ENCODE results near the gene UBAC2.
A peak's percentile ranks its signal among the peaks of the same experiment; 100 is the strongest.

UBAC2 gene

GRCh38 chr13:99218545-99218944 is 17.9 kb downstream of the UBAC2 start:
- H3K4me3 ChIP-seq (ENCODE audit: low read depth, low read length), result no peak overlapping the region
- TF ChIP-seq CTCF (conservative IDR thresholded peaks at IDR 0.05; ENCODE audit: low read depth, low read length), result peak; percentile 18
- DNase-seq (ENCODE audit: low read depth), result peak; percentile 42

- no peak for DNase-seq (ENCODE audit: low read depth)
- TF ChIP-seq CTCF (conservative IDR thresholded peaks at IDR 0.05; ENCODE audit: low read depth, low read length), result no peak
- H3K4me3 ChIP-seq (ENCODE audit: low read depth, low read length), result no peak overlapping the region
Measured at GRCh38 chr13:99218969-99219368, 18.3 kb downstream of the UBAC2 start.

GRCh38 chr13:99220199-99220935 is 19.7 kb downstream of the UBAC2 start:
- DNase-seq (ENCODE audit: low read depth), result peak; percentile 65
- H3K4me3 ChIP-seq (ENCODE audit: low read depth, low read length), result no peak overlapping the region
- TF ChIP-seq CTCF (conservative IDR thresholded peaks at IDR 0.05; ENCODE audit: low read depth, low read length), result no peak

DNA sequence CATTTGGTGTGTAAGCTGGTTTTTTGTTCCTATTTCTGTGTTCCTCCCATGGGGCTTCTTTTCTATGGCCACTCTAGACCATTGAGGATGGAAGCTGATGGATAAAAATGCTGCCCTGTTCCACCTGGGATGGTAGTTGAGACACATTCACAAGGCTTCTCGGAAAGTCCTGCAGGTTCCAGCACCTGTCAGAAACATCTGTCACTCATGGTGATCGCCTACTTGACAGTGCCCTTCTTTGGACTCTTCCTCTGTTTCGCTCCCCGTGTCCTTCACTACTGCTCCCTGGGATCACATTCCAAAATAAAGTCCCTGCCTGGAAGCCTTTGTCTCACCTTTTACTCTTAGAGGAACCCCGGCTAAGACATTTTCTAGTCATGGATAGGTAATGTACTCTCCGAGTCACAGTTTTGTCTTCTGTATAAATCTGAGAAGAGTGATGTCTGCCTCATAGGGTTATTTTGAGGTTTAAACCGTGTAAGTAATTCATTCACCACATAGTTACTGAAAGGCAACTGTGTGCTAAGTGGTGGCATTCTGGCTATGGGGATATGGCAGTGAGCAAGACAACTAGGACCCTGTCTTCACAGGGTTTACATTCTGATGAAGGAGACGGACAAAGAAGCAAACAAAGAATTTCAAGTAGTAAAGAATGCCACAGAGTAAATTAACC is 21.0 kb downstream of the UBAC2 start:
- H3K4me3 ChIP-seq (ENCODE audit: low read depth, low read length), result no peak overlapping the region
- no peak for TF ChIP-seq CTCF (conservative IDR thresholded peaks at IDR 0.05; ENCODE audit: low read depth, low read length)
- DNase-seq (ENCODE audit: low read depth), result no peak

DNA sequence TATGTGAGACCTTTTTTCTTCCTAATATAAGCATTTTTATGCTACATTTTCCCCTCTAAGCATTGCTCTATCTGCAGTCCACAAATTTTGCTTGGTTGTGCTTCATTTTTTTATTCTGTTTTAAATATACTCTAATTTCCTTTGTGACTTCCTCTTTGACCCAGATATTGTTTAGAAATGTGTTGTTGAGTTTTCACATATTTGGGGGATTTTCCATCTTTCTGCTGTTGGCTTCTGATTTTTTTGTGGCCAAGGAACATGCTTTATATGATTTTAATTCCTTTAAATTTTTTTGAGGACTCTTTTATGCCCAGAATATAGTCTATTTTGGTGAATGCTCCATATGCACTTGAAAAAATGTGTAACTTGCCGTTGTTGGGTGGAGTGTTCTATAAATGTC is 22.9 kb downstream of the UBAC2 start:
- DNase-seq (ENCODE audit: low read depth), result no peak
- TF ChIP-seq CTCF (conservative IDR thresholded peaks at IDR 0.05; ENCODE audit: low read depth, low read length), result no peak

DNA sequence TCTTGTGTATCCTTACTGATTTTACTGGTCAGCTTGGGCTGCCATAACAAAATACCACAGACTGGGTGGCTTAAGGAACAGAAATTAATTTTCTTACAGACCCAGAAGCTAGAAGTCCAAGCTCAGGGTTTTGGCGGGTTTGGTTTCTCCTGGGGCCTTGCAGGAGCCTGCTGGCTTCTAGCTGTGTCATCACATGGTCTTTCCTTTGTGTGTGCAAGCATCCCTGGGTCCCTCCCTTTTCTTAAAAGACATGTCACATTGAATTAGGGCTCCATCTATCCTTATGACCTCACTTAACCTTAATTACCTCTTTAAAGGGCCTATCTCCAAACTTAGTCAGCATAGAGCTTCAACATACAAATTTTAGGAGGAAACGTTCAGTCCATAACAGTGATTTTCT is 23.4 kb downstream of the UBAC2 start:
- no peak overlapping the region for H3K4me3 ChIP-seq (ENCODE audit: low read depth, low read length)
- no peak for TF ChIP-seq CTCF (conservative IDR thresholded peaks at IDR 0.05; ENCODE audit: low read depth, low read length)
- DNase-seq (ENCODE audit: low read depth), result no peak

More for the DNA sequence above, 22.9 kb downstream of the UBAC2 start:
- H3K4me3 ChIP-seq (ENCODE audit: low read depth, low read length), result no peak overlapping the region

- no peak overlapping the region for H3K4me3 ChIP-seq (ENCODE audit: low read depth, low read length)
- no peak for DNase-seq (ENCODE audit: low read depth)
- TF ChIP-seq CTCF (conservative IDR thresholded peaks at IDR 0.05; ENCODE audit: low read depth, low read length), result no peak
Measured at GRCh38 chr13:99225078-99225477, 24.4 kb downstream of the UBAC2 start.
